ENCODE data around the gene SLC38A9. TPM values are rescaled to one million over a fixed set of nuclear protein-coding genes. Genes with fewer than 3 reads are reported as not detected.

SLC38A9 gene
- total and polyA plus RNA-seq, 7 experiments from 2014 or later = 12.2 to 32.6 (median 22.2) TPM

- ChIA-PET CTCF (interaction anchor here (0.6 to 2.6 kb wide), 19 partner anchors 10 to 520 kb away, joined by 3 to 22 read pairs (median 3); no protein-coding TSS in a partner anchor), POLR2A (no interaction called here)
- Histone ChIP-seq H3K27ac (ENCODE audit: low read depth, low read length) (no peak overlapping the region), H3K36me3 (ENCODE audit: control insufficient read depth in 2 of 3, insufficient read depth in 3 of 3, low read length in 3 of 3) (no peaks in the 10 kb centered on the region), H3K9me3 (ENCODE audit: control insufficient read depth in 2 of 3, low read length in 3 of 3) (no peaks in the 10 kb centered on the region), H3K4me3 (ENCODE audit: low read length) (no peak overlapping the region), H3K27me3 (ENCODE audit: control insufficient read depth in 2 of 2, insufficient read depth in 2 of 2, low read length in 2 of 2) (no peaks in the 10 kb centered on the region), H3K4me1 (ENCODE audit: control insufficient read depth in 2 of 2, insufficient read depth in 2 of 2, low read length in 2 of 2) (peaks cover 0 to 3% of the 10 kb centered on the region in 2 donors)
- no peaks in the 10 kb centered on the region for H3K27me3 Mint-ChIP-seq
- peaks cover 0 to 6% (median 4%) of the 10 kb centered on the region in 5 donors for H3K36me3 Mint-ChIP-seq
- DNase-seq (peak in 6 of 9 donors; percentile 35 to 59 (median 48)), ATAC-seq (peak; percentile 65)
- H3K4me3 Mint-ChIP-seq = no peak overlapping the region
- H3K27ac Mint-ChIP-seq = no peak overlapping the region
- H3K4me1 Mint-ChIP-seq = peaks cover 0 to 22% (median 6%) of the 10 kb centered on the region in 7 donors
- intact Hi-C loops (cut with micrococcal nuclease) = loop anchor here (1.0 to 5.0 kb wide), 7 partner anchors 157 to 519 kb away; partner anchors contain the start of genes PLPP1 (in 2 of the 2) and CCNO (in 1 of the 2)
- H3K9me3 Mint-ChIP-seq = no peaks in the 10 kb centered on the region
Observed at GRCh38 chr5:55691265-55692105, 20.6 kb downstream of the SLC38A9 start.

- Mint-ChIP-seq H3K4me3 (no peak overlapping the region), H3K27ac (peak overlapping the region in 1 of 9 donors; percentile 5), H3K27me3 (no peaks in the 10 kb centered on the region), H3K36me3 (peaks cover 0 to 16% (median 5%) of the 10 kb centered on the region in 5 donors), H3K4me1 (peaks cover 0 to 9% (median 5%) of the 10 kb centered on the region in 7 donors), H3K9me3 (no peaks in the 10 kb centered on the region)
- CTCF ChIA-PET = no interaction called here
- Histone ChIP-seq H3K4me3 (ENCODE audit: low read length) (no peak overlapping the region), H3K4me1 (ENCODE audit: control insufficient read depth in 2 of 2, insufficient read depth in 2 of 2, low read length in 2 of 2) (no peaks in the 10 kb centered on the region), H3K9me3 (ENCODE audit: control insufficient read depth in 2 of 3, low read length in 3 of 3) (no peaks in the 10 kb centered on the region), H3K27ac (ENCODE audit: low read depth, low read length) (no peak overlapping the region), H3K36me3 (ENCODE audit: control insufficient read depth in 2 of 3, insufficient read depth in 3 of 3, low read length in 3 of 3) (no peaks in the 10 kb centered on the region), H3K27me3 (ENCODE audit: control insufficient read depth in 2 of 2, insufficient read depth in 2 of 2, low read length in 2 of 2) (no peaks in the 10 kb centered on the region)
- POLR2A ChIA-PET = no interaction called here
- intact Hi-C loops (cut with micrococcal nuclease) = no loop called here
- no peak for DNase-seq
- ATAC-seq = no peak
Observed at GRCh38 chr5:55682071-55682470, 30.1 kb downstream of the SLC38A9 start.

GRCh38 chr5:55681301-55681700 is 30.8 kb downstream of the SLC38A9 start:
- CTCF ChIA-PET = no interaction called here
- no peaks in the 10 kb centered on the region for H3K9me3 ChIP-seq (ENCODE audit: control insufficient read depth in 2 of 3, low read length in 3 of 3)

GRCh38 chr5:55680353-55680752 is 31.8 kb downstream of the SLC38A9 start:
- DNase-seq (no peak), ATAC-seq (no peak)
- H3K27ac Mint-ChIP-seq = no peak overlapping the region
- no peaks in the 10 kb centered on the region for H3K27me3 Mint-ChIP-seq
- no peaks in the 10 kb centered on the region for H3K4me1 ChIP-seq (ENCODE audit: control insufficient read depth in 2 of 2, insufficient read depth in 2 of 2, low read length in 2 of 2)
- no peak overlapping the region for H3K4me3 Mint-ChIP-seq
- no peaks in the 10 kb centered on the region for H3K36me3 ChIP-seq (ENCODE audit: control insufficient read depth in 2 of 3, insufficient read depth in 3 of 3, low read length in 3 of 3)
- peaks cover 0 to 9% (median 4%) of the 10 kb centered on the region in 5 donors for H3K36me3 Mint-ChIP-seq
- no peaks in the 10 kb centered on the region for H3K27me3 ChIP-seq (ENCODE audit: control insufficient read depth in 2 of 2, insufficient read depth in 2 of 2, low read length in 2 of 2)
- H3K27ac ChIP-seq (ENCODE audit: low read depth, low read length) = no peak overlapping the region
- CTCF ChIA-PET = no interaction called here
- H3K4me1 Mint-ChIP-seq = peaks cover 0 to 10% (median 8%) of the 10 kb centered on the region in 7 donors
- intact Hi-C loops (cut with micrococcal nuclease) = no loop called here
- no peaks in the 10 kb centered on the region for H3K9me3 Mint-ChIP-seq
- H3K4me3 ChIP-seq (ENCODE audit: low read length) = no peak overlapping the region
- POLR2A ChIA-PET = interaction anchor here (0.6 kb wide), 1 partner anchor 360 kb away, joined by 3 read pairs; no protein-coding TSS in a partner anchor
- H3K9me3 ChIP-seq (ENCODE audit: control insufficient read depth in 2 of 3, low read length in 3 of 3) = no peaks in the 10 kb centered on the region

More at GRCh38 chr5:55681301-55681700, 30.8 kb downstream of the SLC38A9 start:
- Mint-ChIP-seq H3K4me3 (no peak overlapping the region), H3K27me3 (no peaks in the 10 kb centered on the region), H3K9me3 (no peaks in the 10 kb centered on the region), H3K36me3 (peaks cover 0 to 12% (median 6%) of the 10 kb centered on the region in 5 donors), H3K27ac (no peak overlapping the region), H3K4me1 (peaks cover 0 to 9% (median 5%) of the 10 kb centered on the region in 7 donors)
- Histone ChIP-seq H3K27ac (ENCODE audit: low read depth, low read length) (no peak overlapping the region), H3K4me1 (ENCODE audit: control insufficient read depth in 2 of 2, insufficient read depth in 2 of 2, low read length in 2 of 2) (no peaks in the 10 kb centered on the region), H3K36me3 (ENCODE audit: control insufficient read depth in 2 of 3, insufficient read depth in 3 of 3, low read length in 3 of 3) (no peaks in the 10 kb centered on the region), H3K27me3 (ENCODE audit: control insufficient read depth in 2 of 2, insufficient read depth in 2 of 2, low read length in 2 of 2) (no peaks in the 10 kb centered on the region), H3K4me3 (ENCODE audit: low read length) (no peak overlapping the region)
- DNase-seq (no peak), ATAC-seq (no peak)
- intact Hi-C loops (cut with micrococcal nuclease) = no loop called here
- POLR2A ChIA-PET = interaction anchor here (0.6 kb wide), 1 partner anchor 361 kb away, joined by 3 read pairs; no protein-coding TSS in a partner anchor

- no peaks in the 10 kb centered on the region for H3K9me3 Mint-ChIP-seq
- ChIA-PET POLR2A (no interaction called here), CTCF (interaction anchor here (0.9 kb wide), 1 partner anchor 37 kb away, joined by 3 read pairs; no protein-coding TSS in a partner anchor)
- no peak overlapping the region for H3K27ac Mint-ChIP-seq
- H3K27ac ChIP-seq (ENCODE audit: low read depth, low read length) = no peak overlapping the region
- no peaks in the 10 kb centered on the region for H3K27me3 ChIP-seq (ENCODE audit: control insufficient read depth in 2 of 2, insufficient read depth in 2 of 2, low read length in 2 of 2)
- no peaks in the 10 kb centered on the region for H3K9me3 ChIP-seq (ENCODE audit: control insufficient read depth in 2 of 3, low read length in 3 of 3)
- H3K4me1 ChIP-seq (ENCODE audit: control insufficient read depth in 2 of 2, insufficient read depth in 2 of 2, low read length in 2 of 2) = no peaks in the 10 kb centered on the region
- peaks cover 0 to 16% (median 8%) of the 10 kb centered on the region in 7 donors for H3K4me1 Mint-ChIP-seq
- intact Hi-C loops (cut with micrococcal nuclease) = no loop called here
- H3K27me3 Mint-ChIP-seq = no peaks in the 10 kb centered on the region
- H3K4me3 ChIP-seq (ENCODE audit: low read length) = no peak overlapping the region
- no peaks in the 10 kb centered on the region for H3K36me3 ChIP-seq (ENCODE audit: control insufficient read depth in 2 of 3, insufficient read depth in 3 of 3, low read length in 3 of 3)
- H3K4me3 Mint-ChIP-seq = no peak overlapping the region
- peaks cover 0 to 5% (median 4%) of the 10 kb centered on the region in 5 donors for H3K36me3 Mint-ChIP-seq
- DNase-seq = no peak
- no peak for ATAC-seq
Observed at GRCh38 chr5:55679556-55679955, 32.6 kb downstream of the SLC38A9 start.

- Histone ChIP-seq H3K27me3 (ENCODE audit: control insufficient read depth in 2 of 2, insufficient read depth in 2 of 2, low read length in 2 of 2) (no peaks in the 10 kb centered on the region), H3K27ac (ENCODE audit: low read depth, low read length) (no peak overlapping the region), H3K9me3 (ENCODE audit: control insufficient read depth in 2 of 3, low read length in 3 of 3) (no peaks in the 10 kb centered on the region), H3K4me1 (ENCODE audit: control insufficient read depth in 2 of 2, insufficient read depth in 2 of 2, low read length in 2 of 2) (no peaks in the 10 kb centered on the region), H3K36me3 (ENCODE audit: control insufficient read depth in 2 of 3, insufficient read depth in 3 of 3, low read length in 3 of 3) (no peaks in the 10 kb centered on the region), H3K4me3 (ENCODE audit: low read length) (no peak overlapping the region)
- Mint-ChIP-seq H3K9me3 (no peaks in the 10 kb centered on the region), H3K4me3 (no peak overlapping the region), H3K27ac (no peak overlapping the region), H3K36me3 (peaks cover 0 to 17% (median 9%) of the 10 kb centered on the region in 5 donors), H3K27me3 (no peaks in the 10 kb centered on the region), H3K4me1 (peaks cover 0 to 21% (median 8%) of the 10 kb centered on the region in 7 donors)
- DNase-seq = no peak
- POLR2A ChIA-PET = no interaction called here
- ATAC-seq = no peak
- intact Hi-C loops (cut with micrococcal nuclease) = no loop called here
- CTCF ChIA-PET = no interaction called here
Observed at GRCh38 chr5:55675119-55675518, 37.0 kb downstream of the SLC38A9 start.

All from naive thymus-derived CD4-positive, alpha-beta T cell (primary cell).